ENCODE data around the gene FZD7.

DNA sequence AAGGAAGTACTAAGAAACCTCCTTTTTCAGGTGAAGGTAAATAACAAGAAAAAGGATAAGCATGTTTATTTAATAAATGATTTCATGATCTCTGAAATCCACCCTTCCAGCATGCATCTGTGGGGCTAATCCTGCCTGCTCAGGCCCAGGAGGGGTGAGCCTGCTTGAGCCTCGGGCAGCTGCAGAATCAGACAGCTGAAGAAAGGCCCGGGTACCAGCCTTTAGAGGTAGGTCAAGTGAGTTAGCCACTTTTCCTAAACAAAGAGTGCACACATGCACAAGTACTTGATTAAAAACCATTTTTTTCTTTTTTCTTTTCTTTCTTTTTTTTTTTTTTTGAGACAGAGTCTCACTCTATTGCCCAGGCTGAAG is 25.7 kb upstream of the FZD7 start:
- TF ChIP-seq, protein P1, sequence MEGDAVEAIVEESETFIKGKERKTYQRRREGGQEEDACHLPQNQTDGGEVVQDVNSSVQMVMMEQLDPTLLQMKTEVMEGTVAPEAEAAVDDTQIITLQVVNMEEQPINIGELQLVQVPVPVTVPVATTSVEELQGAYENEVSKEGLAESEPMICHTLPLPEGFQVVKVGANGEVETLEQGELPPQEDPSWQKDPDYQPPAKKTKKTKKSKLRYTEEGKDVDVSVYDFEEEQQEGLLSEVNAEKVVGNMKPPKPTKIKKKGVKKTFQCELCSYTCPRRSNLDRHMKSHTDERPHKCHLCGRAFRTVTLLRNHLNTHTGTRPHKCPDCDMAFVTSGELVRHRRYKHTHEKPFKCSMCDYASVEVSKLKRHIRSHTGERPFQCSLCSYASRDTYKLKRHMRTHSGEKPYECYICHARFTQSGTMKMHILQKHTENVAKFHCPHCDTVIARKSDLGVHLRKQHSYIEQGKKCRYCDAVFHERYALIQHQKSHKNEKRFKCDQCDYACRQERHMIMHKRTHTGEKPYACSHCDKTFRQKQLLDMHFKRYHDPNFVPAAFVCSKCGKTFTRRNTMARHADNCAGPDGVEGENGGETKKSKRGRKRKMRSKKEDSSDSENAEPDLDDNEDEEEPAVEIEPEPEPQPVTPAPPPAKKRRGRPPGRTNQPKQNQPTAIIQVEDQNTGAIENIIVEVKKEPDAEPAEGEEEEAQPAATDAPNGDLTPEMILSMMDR (IDR thresholded peaks at IDR 0.05 in 4 of 5, conservative IDR thresholded peaks at IDR 0.05 in 1 of 5): no peak
- TF ChIP-seq POLR2A (IDR thresholded peaks at IDR 0.05): no peak

Data from gastrocnemius medialis (tissue), 4 donors.